ENCODE measurements around the gene SGIP1.

Gene SGIP1

DNA sequence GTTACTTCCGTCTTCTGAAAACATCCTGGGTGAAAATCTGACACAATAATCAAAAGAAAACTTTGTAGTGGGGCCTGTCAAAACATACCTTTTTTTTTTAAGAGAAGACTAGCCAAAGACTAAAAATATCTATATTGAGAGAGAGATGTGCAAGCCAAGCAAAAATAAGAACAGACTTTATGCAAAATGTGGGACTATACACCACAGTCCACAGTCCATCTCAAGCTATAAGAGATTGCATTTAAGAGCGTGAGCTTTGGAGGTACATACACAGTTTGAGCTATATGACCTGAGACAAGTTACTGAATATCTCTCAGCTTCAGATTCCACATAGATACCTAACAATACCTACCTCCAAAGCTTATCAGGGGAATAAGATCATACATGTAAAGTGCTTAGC, 153.4 kb downstream of the SGIP1 start:
- Histone ChIP-seq H3K4ac (ENCODE audit: low read depth, low read length) (no peak overlapping the region), H3K79me2 (ENCODE audit: control insufficient read depth, insufficient read depth, low read length, poor library complexity) (no peaks in the 10 kb centered on the region), H3K79me1 (ENCODE audit: low read length) (no peaks in the 10 kb centered on the region), H3K4me2 (ENCODE audit: low read length) (no peak overlapping the region), H4K91ac (ENCODE audit: low read depth, low read length) (no peak overlapping the region), H3K18ac (ENCODE audit: low read length) (no peak overlapping the region), H3K36me3 (ENCODE audit: control insufficient read depth in 1 of 2, insufficient read depth in 2 of 2, low read length in 2 of 2) (no peaks in the 10 kb centered on the region), H3K27me3 (ENCODE audit: insufficient read depth, low read length) (no peaks in the 10 kb centered on the region), H2BK5ac (ENCODE audit: low read depth, low read length, poor library complexity) (no peak overlapping the region), H4K12ac (ENCODE audit: low read depth, low read length) (no peak overlapping the region), H3K27ac (ENCODE audit: low read depth, low read length) (no peak overlapping the region), H2BK120ac (ENCODE audit: insufficient read depth, low read length, poor library complexity) (no peak overlapping the region), H3K23ac (ENCODE audit: low read length) (no peak overlapping the region), H3K9ac (ENCODE audit: low read length) (no peak overlapping the region), H3K9me3 (ENCODE audit: insufficient read depth, low read depth, low read length) (peaks cover under 1% of the 10 kb centered on the region), H4K8ac (ENCODE audit: low read depth, low read length) (no peak overlapping the region), H3K4me1 (ENCODE audit: control insufficient read depth in 1 of 2, insufficient read depth in 2 of 2, low read length in 2 of 2) (no peaks in the 10 kb centered on the region), H3K14ac (ENCODE audit: low read length) (no peak overlapping the region), H2BK12ac (ENCODE audit: low read length) (no peak overlapping the region), H2AK5ac (ENCODE audit: low read length) (no peak overlapping the region), H2AFZ (ENCODE audit: insufficient read depth, low read length, poor library complexity) (no peak overlapping the region), H3K4me3 (ENCODE audit: low read depth, low read length) (no peak overlapping the region)
- no CpG with 5 or more reads among the region's 2 CpGs for WGBS (ENCODE audit: extremely low coverage, insufficient coverage, insufficient read length)
- DNase-seq, result no peak

DNA sequence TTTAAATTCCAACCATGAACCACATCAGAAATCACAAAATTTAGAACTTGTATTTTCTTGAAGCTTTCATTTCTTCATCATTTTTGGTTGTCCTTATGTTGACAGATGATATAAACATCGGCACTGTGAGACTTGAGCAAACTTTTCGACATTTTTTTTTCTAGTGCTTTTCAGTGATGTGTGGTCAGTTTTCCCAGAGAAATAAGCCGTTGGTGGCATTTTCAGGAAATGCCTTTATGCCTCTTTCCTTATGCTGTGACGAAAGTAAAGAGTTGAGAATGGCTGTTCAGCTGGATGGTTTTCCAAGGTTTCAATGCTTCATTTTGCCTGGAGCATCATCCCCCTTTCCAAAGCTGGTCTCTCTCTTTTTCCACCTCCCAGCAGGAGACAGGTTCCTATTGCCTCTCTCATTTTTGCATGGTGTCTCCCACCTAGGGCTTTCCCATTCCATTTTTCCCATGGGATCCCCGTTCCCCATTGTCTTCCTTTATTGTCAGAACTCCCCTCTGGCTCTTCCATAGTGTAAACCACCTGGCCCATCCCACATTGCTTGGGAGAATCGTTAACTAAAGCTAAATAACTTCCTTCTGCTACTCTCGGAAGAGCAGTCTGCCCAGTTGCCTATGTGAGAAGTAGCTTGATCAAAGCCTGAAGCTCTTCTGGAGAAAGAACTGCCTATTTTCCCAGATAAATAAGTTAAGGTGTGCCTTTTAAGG, 156.9 kb downstream of the SGIP1 start:
- Histone ChIP-seq H3K36me3 (ENCODE audit: control insufficient read depth in 1 of 2, insufficient read depth in 2 of 2, low read length in 2 of 2) (no peaks in the 10 kb centered on the region), H3K27ac (ENCODE audit: low read depth, low read length) (no peak overlapping the region), H3K4ac (ENCODE audit: low read depth, low read length) (no peak overlapping the region), H2BK12ac (ENCODE audit: low read length) (no peak overlapping the region), H3K18ac (ENCODE audit: low read length) (no peak overlapping the region), H2AFZ (ENCODE audit: insufficient read depth, low read length, poor library complexity) (no peak overlapping the region), H2AK5ac (ENCODE audit: low read length) (no peak overlapping the region), H2BK120ac (ENCODE audit: insufficient read depth, low read length, poor library complexity) (no peak overlapping the region), H3K4me2 (ENCODE audit: low read length) (no peak overlapping the region), H3K9me3 (ENCODE audit: insufficient read depth, low read depth, low read length) (no peaks in the 10 kb centered on the region), H3K27me3 (ENCODE audit: insufficient read depth, low read length) (no peaks in the 10 kb centered on the region), H3K14ac (ENCODE audit: low read length) (no peak overlapping the region), H3K4me3 (ENCODE audit: low read depth, low read length) (no peak overlapping the region), H3K79me2 (ENCODE audit: control insufficient read depth, insufficient read depth, low read length, poor library complexity) (peaks cover 1% of the 10 kb centered on the region), H3K79me1 (ENCODE audit: low read length) (no peaks in the 10 kb centered on the region), H4K8ac (ENCODE audit: low read depth, low read length) (no peak overlapping the region), H4K91ac (ENCODE audit: low read depth, low read length) (no peak overlapping the region), H4K12ac (ENCODE audit: low read depth, low read length) (no peak overlapping the region), H3K4me1 (ENCODE audit: control insufficient read depth in 1 of 2, insufficient read depth in 2 of 2, low read length in 2 of 2) (peaks cover 0 to 2% of the 10 kb centered on the region in 2 experiments), H3K23ac (ENCODE audit: low read length) (no peak overlapping the region), H3K9ac (ENCODE audit: low read length) (no peak overlapping the region), H2BK5ac (ENCODE audit: low read depth, low read length, poor library complexity) (no peak overlapping the region)
- no peak for DNase-seq
- no CpG with 5 or more reads among the region's 7 CpGs for WGBS (ENCODE audit: extremely low coverage, insufficient coverage, insufficient read length)

DNA sequence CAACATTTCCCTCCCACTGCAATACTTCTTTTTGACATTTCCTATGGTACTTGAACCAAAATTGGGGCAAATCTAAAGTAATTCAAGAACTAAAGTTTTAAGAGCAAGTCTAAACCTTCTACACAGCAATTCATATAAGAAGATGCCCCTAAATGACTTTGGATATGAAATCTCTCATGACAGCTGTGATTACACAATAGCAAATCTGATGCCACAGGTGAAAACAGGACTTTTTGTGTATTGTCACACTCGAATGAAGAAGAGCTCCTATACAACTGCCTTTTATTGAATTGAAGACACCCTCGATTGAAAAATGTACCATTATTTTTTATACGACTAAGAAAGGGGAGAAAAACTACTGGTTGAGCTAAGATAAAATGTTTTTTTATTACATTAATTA, 158.7 kb downstream of the SGIP1 start:
- H3K27ac ChIP-seq (ENCODE audit: low read depth, low read length), result no peak overlapping the region
- no peaks in the 10 kb centered on the region for H3K36me3 ChIP-seq (ENCODE audit: control insufficient read depth in 1 of 2, insufficient read depth in 2 of 2, low read length in 2 of 2)
- no peak overlapping the region for H3K23ac ChIP-seq (ENCODE audit: low read length)
- H3K9me3 ChIP-seq (ENCODE audit: insufficient read depth, low read depth, low read length), result no peaks in the 10 kb centered on the region
- H4K91ac ChIP-seq (ENCODE audit: low read depth, low read length), result no peak overlapping the region
- H2AK5ac ChIP-seq (ENCODE audit: low read length), result no peak overlapping the region
- no peak overlapping the region for H2AFZ ChIP-seq (ENCODE audit: insufficient read depth, low read length, poor library complexity)
- peaks cover 0 to 2% of the 10 kb centered on the region in 2 experiments for H3K4me1 ChIP-seq (ENCODE audit: control insufficient read depth in 1 of 2, insufficient read depth in 2 of 2, low read length in 2 of 2)
- no CpG with 5 or more reads among the region's 3 CpGs for WGBS (ENCODE audit: extremely low coverage, insufficient coverage, insufficient read length)
- H3K18ac ChIP-seq (ENCODE audit: low read length), result no peak overlapping the region
- H3K4ac ChIP-seq (ENCODE audit: low read depth, low read length), result no peak overlapping the region
- H3K79me2 ChIP-seq (ENCODE audit: control insufficient read depth, insufficient read depth, low read length, poor library complexity), result peaks cover 1% of the 10 kb centered on the region
- H4K8ac ChIP-seq (ENCODE audit: low read depth, low read length), result no peak overlapping the region
- no peak overlapping the region for H3K4me3 ChIP-seq (ENCODE audit: low read depth, low read length)
- no peak for DNase-seq
- no peak overlapping the region for H3K14ac ChIP-seq (ENCODE audit: low read length)
- no peak overlapping the region for H4K12ac ChIP-seq (ENCODE audit: low read depth, low read length)
- H3K79me1 ChIP-seq (ENCODE audit: low read length), result no peaks in the 10 kb centered on the region
- H3K4me2 ChIP-seq (ENCODE audit: low read length), result no peak overlapping the region
- H2BK5ac ChIP-seq (ENCODE audit: low read depth, low read length, poor library complexity), result no peak overlapping the region
- no peak overlapping the region for H3K9ac ChIP-seq (ENCODE audit: low read length)
- H3K27me3 ChIP-seq (ENCODE audit: insufficient read depth, low read length), result no peaks in the 10 kb centered on the region
- no peak overlapping the region for H2BK120ac ChIP-seq (ENCODE audit: insufficient read depth, low read length, poor library complexity)
- H2BK12ac ChIP-seq (ENCODE audit: low read length), result no peak overlapping the region

DNA sequence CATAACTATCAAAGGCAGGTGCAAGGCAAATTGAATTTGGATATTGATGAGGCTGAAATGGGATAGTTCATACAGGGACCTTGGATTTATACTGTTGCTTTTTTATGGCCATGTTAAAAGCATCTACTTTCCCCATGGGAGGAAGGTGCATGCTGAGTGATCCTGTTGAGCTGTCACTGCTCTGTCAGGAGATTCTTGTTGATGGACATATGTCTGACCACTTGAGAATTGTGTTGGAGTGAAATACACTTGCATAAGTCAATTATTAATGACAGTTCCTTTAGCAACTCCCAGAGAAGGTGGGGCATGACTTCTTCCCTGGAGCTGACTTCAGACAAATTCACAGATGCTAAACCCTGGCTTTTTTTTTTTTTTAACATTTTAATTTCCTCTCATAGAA, 159.9 kb downstream of the SGIP1 start:
- H3K36me3 ChIP-seq (ENCODE audit: control insufficient read depth in 1 of 2, insufficient read depth in 2 of 2, low read length in 2 of 2), result no peaks in the 10 kb centered on the region

More for the DNA sequence above, 159.9 kb downstream of the SGIP1 start:
- Histone ChIP-seq H4K12ac (ENCODE audit: low read depth, low read length) (no peak overlapping the region), H2AK5ac (ENCODE audit: low read length) (no peak overlapping the region), H3K9ac (ENCODE audit: low read length) (no peak overlapping the region), H2AFZ (ENCODE audit: insufficient read depth, low read length, poor library complexity) (no peak overlapping the region), H3K23ac (ENCODE audit: low read length) (no peak overlapping the region), H2BK120ac (ENCODE audit: insufficient read depth, low read length, poor library complexity) (no peak overlapping the region), H3K27me3 (ENCODE audit: insufficient read depth, low read length) (no peaks in the 10 kb centered on the region), H4K91ac (ENCODE audit: low read depth, low read length) (no peak overlapping the region), H3K14ac (ENCODE audit: low read length) (no peak overlapping the region), H3K79me2 (ENCODE audit: control insufficient read depth, insufficient read depth, low read length, poor library complexity) (peaks cover 1% of the 10 kb centered on the region), H3K4me1 (ENCODE audit: control insufficient read depth in 1 of 2, insufficient read depth in 2 of 2, low read length in 2 of 2) (peaks cover 0 to 2% of the 10 kb centered on the region in 2 experiments), H3K27ac (ENCODE audit: low read depth, low read length) (no peak overlapping the region), H3K4me2 (ENCODE audit: low read length) (no peak overlapping the region), H3K4me3 (ENCODE audit: low read depth, low read length) (no peak overlapping the region), H3K18ac (ENCODE audit: low read length) (no peak overlapping the region), H4K8ac (ENCODE audit: low read depth, low read length) (no peak overlapping the region), H3K9me3 (ENCODE audit: insufficient read depth, low read depth, low read length) (no peaks in the 10 kb centered on the region), H2BK5ac (ENCODE audit: low read depth, low read length, poor library complexity) (no peak overlapping the region), H3K4ac (ENCODE audit: low read depth, low read length) (no peak overlapping the region), H3K79me1 (ENCODE audit: low read length) (no peaks in the 10 kb centered on the region), H2BK12ac (ENCODE audit: low read length) (no peak overlapping the region)
- DNase-seq, result no peak

Measured in trophoblast cell (in vitro differentiated cells and primary cell).